GM12801 (cell line): ENCODE measurements around the gene CELA1.

Source experiments
- TF ChIP-seq, protein P1 (sequence below): IDR thresholded peaks from one replicate; pipeline ENCODE4 v1.5.1; 2011; ENCODE audit warnings: control low read depth; ENCODE audit not compliant: insufficient read length; ENCODE audit errors: extremely low read depth

Gene CELA1

DNA sequence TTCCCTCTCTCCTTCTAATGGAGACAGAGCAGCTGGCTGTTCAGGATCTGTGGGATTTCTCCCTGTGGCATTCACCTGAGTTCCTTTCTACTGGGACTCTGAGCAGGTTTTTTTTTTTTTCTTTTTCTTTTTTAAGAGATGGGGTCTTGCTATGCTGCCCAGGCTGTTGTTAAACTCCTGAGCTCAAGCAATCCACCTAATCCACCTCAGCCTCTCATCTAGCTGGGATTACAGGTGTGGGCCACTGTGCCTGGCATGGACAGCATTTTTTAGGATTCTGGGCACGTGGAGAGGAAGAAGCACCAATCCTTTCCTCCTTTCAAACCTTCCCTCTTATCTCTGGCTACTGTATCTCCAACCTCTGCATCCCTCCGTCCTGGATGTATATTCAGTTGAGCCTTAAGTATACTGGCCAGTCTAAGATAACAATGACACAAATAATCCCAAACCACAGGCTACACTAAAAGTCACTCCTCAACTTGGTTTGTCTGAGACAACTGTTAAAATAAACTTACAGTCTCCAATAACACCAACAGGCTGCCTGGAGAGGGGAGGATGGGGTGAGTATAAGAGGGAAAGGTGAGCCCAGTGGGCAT, 16.4 kb upstream of the CELA1 start:
- TF ChIP-seq, protein P1, sequence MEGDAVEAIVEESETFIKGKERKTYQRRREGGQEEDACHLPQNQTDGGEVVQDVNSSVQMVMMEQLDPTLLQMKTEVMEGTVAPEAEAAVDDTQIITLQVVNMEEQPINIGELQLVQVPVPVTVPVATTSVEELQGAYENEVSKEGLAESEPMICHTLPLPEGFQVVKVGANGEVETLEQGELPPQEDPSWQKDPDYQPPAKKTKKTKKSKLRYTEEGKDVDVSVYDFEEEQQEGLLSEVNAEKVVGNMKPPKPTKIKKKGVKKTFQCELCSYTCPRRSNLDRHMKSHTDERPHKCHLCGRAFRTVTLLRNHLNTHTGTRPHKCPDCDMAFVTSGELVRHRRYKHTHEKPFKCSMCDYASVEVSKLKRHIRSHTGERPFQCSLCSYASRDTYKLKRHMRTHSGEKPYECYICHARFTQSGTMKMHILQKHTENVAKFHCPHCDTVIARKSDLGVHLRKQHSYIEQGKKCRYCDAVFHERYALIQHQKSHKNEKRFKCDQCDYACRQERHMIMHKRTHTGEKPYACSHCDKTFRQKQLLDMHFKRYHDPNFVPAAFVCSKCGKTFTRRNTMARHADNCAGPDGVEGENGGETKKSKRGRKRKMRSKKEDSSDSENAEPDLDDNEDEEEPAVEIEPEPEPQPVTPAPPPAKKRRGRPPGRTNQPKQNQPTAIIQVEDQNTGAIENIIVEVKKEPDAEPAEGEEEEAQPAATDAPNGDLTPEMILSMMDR: no peak

DNA sequence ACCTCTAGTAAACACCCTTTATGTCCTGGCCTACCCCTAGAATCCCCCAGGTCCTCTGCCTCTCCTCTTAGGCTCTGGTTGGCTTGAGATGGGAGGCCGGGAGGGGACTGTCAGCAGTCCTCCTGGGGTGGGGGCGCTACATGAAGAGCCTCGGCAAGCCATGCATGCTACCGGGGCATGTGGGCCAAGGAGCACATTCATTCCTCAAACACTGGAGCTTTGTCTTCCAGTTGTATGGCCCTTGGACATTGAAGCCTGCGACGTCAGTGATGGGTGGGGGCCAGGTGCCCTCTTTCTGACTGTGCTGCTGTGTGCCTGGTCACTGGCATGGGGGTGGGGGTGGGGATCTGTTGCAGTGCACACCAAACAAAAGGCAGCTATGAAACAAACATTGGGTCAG, 15.8 kb upstream of the CELA1 start:
- TF ChIP-seq, protein P1: no peak

DNA sequence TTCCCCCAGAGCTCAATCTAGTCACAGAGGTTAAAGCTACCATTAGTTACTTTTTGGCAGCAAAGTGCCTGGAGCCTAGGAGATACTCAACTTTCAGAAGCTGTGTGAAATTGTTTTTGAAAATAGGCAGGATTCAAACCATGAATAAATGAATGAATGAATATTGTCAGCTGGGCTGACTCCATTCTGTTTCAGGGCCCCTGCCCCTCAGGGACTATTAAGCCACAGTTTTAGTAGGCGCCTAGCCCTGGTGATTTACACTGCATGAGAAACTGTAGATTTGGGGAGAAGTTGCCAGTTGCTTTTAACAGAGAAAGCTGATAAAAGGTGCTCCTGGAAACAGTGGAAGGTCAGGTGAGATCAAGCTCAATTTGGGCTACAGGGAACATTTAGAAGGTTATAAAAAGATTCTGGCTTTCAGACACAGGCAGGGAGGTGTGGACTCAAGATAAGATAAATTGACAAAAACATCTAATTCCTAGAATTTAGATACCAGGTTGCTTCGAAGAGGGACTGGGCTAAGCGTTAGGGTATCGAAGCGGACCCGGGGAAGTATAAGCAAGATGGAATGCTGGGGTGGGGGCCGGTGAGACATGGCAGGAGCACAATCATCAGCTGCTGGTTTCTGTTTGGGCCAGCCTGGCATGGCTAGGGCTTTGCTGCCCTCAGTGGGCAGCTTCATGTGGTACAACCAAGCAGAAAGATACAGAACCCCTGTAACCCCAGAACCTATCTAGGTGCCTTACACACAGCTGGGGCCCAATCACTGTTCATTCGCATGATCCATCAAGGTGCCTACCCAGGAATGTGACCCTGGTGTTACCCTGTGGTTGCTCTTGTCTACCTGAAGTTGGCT, 14.9 kb upstream of the CELA1 start:
- TF ChIP-seq, protein P1: no peak

DNA sequence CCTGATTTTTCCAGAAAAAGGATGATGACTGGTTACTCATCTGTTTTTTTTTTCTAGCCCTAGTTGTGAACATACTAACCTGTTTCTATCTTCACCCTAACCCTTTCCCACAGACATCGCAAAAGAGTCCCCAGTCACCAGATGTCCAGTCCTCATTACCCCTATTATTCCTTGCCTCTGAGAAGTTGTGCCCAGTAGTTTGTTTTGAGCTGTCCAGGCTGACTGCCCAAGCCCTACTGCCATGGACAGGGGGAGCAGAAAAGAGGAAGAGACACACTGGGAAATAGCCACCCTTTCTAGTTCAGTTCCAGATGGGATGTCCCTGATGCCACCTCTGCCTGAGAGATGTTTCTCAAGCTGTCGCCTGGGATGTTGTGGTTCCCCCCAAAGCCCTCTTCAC, 13.8 kb upstream of the CELA1 start:
- TF ChIP-seq, protein P1: no peak

DNA sequence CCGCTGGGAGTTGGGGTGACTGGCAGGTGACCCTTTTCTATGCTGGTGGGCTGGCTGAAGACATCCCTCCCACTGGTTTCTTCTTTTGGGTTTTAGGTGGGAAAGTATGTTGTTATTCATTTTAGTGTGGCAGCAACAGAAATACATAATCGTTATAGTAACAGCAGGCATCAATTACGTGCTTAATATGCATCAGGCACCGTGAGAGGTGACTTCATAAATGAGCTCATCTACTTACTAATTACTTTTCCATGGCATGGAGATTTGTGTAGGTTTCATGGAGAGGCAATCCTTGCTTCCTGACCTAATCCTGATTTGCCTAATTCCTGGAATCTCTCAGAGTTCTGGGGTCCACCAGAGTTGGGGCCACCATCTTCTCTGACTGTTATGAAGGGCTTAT, 13.4 kb upstream of the CELA1 start:
- TF ChIP-seq, protein P1: no peak

DNA sequence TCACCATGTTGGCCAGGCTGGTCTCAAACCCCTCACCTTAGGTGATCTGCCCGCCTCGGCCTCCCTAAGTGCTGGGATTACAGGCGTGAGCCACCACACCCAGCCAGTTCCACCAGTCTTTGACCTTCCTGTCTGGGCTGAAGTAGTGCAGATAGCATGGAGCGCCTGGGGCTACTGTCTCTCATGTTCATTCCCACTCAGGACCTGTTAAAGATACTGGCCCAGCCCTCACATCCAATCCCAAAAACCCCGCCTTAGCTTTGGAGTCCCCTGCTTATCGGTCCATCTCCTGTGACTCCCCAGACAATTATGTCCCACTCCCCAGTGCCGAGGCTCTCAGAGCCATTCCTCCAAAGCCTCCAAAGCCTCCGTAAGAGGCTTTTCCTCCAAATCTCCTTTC, 12.0 kb upstream of the CELA1 start:
- TF ChIP-seq, protein P1: no peak

DNA sequence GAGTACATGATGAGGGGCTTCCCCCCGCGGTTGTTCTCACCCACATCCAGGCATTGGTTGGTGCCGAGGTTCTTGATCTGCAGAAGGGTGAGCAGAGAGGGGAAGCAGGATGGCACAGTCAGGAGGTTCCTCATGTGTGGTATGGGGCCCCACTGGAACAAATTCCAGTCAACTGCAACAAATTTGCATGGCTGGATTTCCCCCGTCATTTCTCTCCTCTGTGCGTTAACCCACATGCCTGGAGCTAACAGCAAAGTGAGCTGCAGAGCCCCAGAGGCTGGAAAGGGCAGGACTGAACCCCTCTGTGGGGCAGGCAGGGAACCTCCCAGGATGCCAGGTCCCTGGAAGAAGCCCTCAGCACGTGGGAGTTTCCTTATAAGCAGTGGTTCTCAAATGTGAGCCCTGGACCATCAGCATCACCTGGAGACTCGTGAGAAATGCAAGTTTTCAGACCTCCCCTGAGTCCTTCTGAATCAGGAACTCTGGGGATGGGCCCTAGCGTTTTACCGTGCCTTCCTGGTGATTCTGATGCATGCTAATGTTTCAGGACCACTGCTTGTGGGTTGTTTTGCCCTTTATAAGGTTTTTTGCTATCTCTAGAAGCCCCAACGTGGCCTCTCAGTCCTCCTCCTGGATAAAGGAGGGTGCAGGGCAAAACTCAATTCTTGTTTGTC, 11.0 kb upstream of the CELA1 start:
- TF ChIP-seq, protein P1: no peak
